Nasal cavity respiratory epithelium epithelial cell of viscerocranial mucosa (primary cell): ENCODE data around the gene LSAMP. TPM values are rescaled to one million over a fixed set of nuclear protein-coding genes. Genes with fewer than 3 reads are reported as not detected.

Experiments
- total RNA-seq: library from RNA; depleted of rRNA; stranded (reverse); fragments of >200 nt; gene quantifications from 2 replicates; pipeline ENCODE4 v1.2.3, GENCODE V29; 2014

LSAMP gene
- total RNA-seq: not detected in 2 replicates

GRCh38 chr3:116445311-116445841 is at the start of gene LSAMP:
Gene LSAMP (minus strand): TSS chr3:116445487.

